IMR-90 (cell line): ENCODE measurements around the gene KLHL11. TPM values are rescaled to one million over a fixed set of nuclear protein-coding genes. Genes with fewer than 3 reads are reported as not detected.

Experiments
- ATAC-seq: fragments of 200-7000 bp; cut with Tn5 transposase; 2 replicates; pipeline ENCODE4 v1.9.1; 2020; ENCODE audit warnings: low read depth, mild to moderate bottlenecking, moderate library complexity
- BruUV-seq: library from RNA; stranded (reverse); fragments of 400-500 nt; replicated peaks from 2 replicates; lab custom pipeline; 2021; lab: Mats Ljungman, UMichigan
- CTCF ChIA-PET: fragments of 300-600 bp; formaldehyde crosslinking; extraction: SDS; loops from one replicate; lab custom pipeline; 2021; ENCODE audit warnings: antibody characterized with exemption; lab: Yijun Ruan, JAX
- POLR2A ChIA-PET: fragments of 300-600 bp; sonication (Branson Sonifier 250); formaldehyde crosslinking; loops from one replicate; lab custom pipeline; 2022; ENCODE audit warnings: antibody characterized with exemption; ENCODE audit not compliant: unreplicated experiment; lab: Charles Lee
- DNase-seq: peaks from one replicate; pipeline ENCODE4 v3.0.0; 2013
- H2AFZ ChIP-seq: replicated peaks from 2 replicates; pipeline ENCODE3; 2013; ENCODE audit warnings: low read length, mild to moderate bottlenecking; ENCODE audit not compliant: poor library complexity
- H2AK5ac ChIP-seq: 2 replicates; pipeline ENCODE4 v1.6.1; 2013; ENCODE audit warnings: low read depth, low read length, inconsistent platforms
- H2AK9ac ChIP-seq: replicated peaks from 2 replicates; pipeline ENCODE3; 2013; ENCODE audit warnings: mild to moderate bottlenecking, low read depth, low read length, moderate library complexity; ENCODE audit not compliant: poor library complexity
- H2BK120ac ChIP-seq: 2 replicates; pipeline ENCODE4 v1.6.1; 2013; ENCODE audit warnings: low read depth, low read length, inconsistent platforms
- H2BK15ac ChIP-seq: 3 replicates; pipeline ENCODE4 v1.6.1; 2013; ENCODE audit warnings: low read depth, low read length, inconsistent platforms
- H2BK20ac ChIP-seq: 2 replicates; pipeline ENCODE4 v1.6.1; 2013; ENCODE audit warnings: low read depth, mild to moderate bottlenecking, inconsistent platforms, low read length, moderate library complexity
- H2BK5ac ChIP-seq: 2 replicates; pipeline ENCODE4 v1.6.1; 2013; ENCODE audit warnings: mild to moderate bottlenecking, low read depth, low read length, inconsistent platforms; ENCODE audit not compliant: poor library complexity, severe bottlenecking
- H3K14ac ChIP-seq: replicated peaks from 2 replicates; pipeline ENCODE4 v1.6.1; 2013; ENCODE audit warnings: low read depth, low read length, inconsistent platforms
- H3K18ac ChIP-seq: 2 replicates; pipeline ENCODE4 v1.6.1; 2013; ENCODE audit warnings: low read depth, low read length, control low read depth
- H3K23ac ChIP-seq: 2 replicates; pipeline ENCODE4 v1.6.1; 2013; ENCODE audit warnings: low read depth, low read length, inconsistent platforms
- H3K27ac ChIP-seq: 2 replicates; pipeline ENCODE4 v1.5.1; 2013; ENCODE audit warnings: mild to moderate bottlenecking, control low read depth, low read length; ENCODE audit not compliant: insufficient read depth
- H3K27me3 ChIP-seq: 2 replicates; pipeline ENCODE4 v1.6.1; 2013; ENCODE audit warnings: low read length; ENCODE audit not compliant: control insufficient read depth, insufficient read depth
- H3K36me3 ChIP-seq: 2 replicates; pipeline ENCODE4 v1.6.1; 2013; ENCODE audit warnings: low read length, mixed read lengths; ENCODE audit not compliant: control insufficient read depth, insufficient read depth
- H3K4ac ChIP-seq: 2 replicates; pipeline ENCODE4 v1.6.1; 2013; ENCODE audit warnings: low read depth, low read length, inconsistent platforms
- H3K4me1 ChIP-seq: 2 replicates; pipeline ENCODE4 v1.6.1; 2013; ENCODE audit warnings: low read length, mixed read lengths; ENCODE audit not compliant: control insufficient read depth, insufficient read depth
- H3K4me2 ChIP-seq: 2 replicates; pipeline ENCODE4 v1.6.1; 2013; ENCODE audit warnings: low read depth, mild to moderate bottlenecking, control low read depth, low read length, moderate library complexity
- H3K4me3 ChIP-seq: 2 replicates; pipeline ENCODE4 v1.5.1; 2013; ENCODE audit warnings: low read depth, mild to moderate bottlenecking, control low read depth, low read length, moderate library complexity; ENCODE audit not compliant: insufficient read depth
- H3K56ac ChIP-seq: 2 replicates; pipeline ENCODE4 v1.6.1; 2013; ENCODE audit warnings: low read length, inconsistent platforms; ENCODE audit not compliant: insufficient read depth; ENCODE audit errors: extremely low read depth
- H3K79me1 ChIP-seq, 2 experiments: 2 replicates each; pipeline ENCODE4 v1.6.1; 2013; ENCODE audit warnings: low read length in 2 of 2, inconsistent platforms in 1 of 2, low read depth in 1 of 2
- H3K9ac ChIP-seq: 2 replicates; pipeline ENCODE4 v1.6.1; 2013; ENCODE audit warnings: low read depth, low read length, control low read depth
- H3K9me1 ChIP-seq: 2 replicates; pipeline ENCODE4 v1.6.1; 2013; ENCODE audit warnings: low read length, inconsistent platforms; ENCODE audit not compliant: insufficient read depth
- H3K9me3 ChIP-seq: 2 replicates; pipeline ENCODE4 v1.6.1; 2013; ENCODE audit warnings: low read length; ENCODE audit not compliant: control insufficient read depth, insufficient read depth
- H4K20me1 ChIP-seq: 2 replicates; pipeline ENCODE4 v1.6.1; 2013; ENCODE audit warnings: low read length, inconsistent platforms; ENCODE audit not compliant: insufficient read depth
- H4K5ac ChIP-seq: 2 replicates; pipeline ENCODE4 v1.6.1; 2013; ENCODE audit warnings: mild to moderate bottlenecking, low read depth, low read length, control low read depth
- H4K8ac ChIP-seq, 2 experiments: 2 replicates each; pipeline ENCODE4 v1.6.1; 2013; ENCODE audit warnings: low read depth in 2 of 2, low read length in 2 of 2, control low read depth in 1 of 2, inconsistent platforms in 1 of 2
- H4K91ac ChIP-seq: 2 replicates; pipeline ENCODE4 v1.6.1; 2013; ENCODE audit warnings: low read depth, low read length, inconsistent platforms; ENCODE audit not compliant: insufficient read depth
- BHLHE40 ChIP-seq: fragments of 150-350 bp; IDR thresholded peaks from 2 replicates; pipeline ENCODE4 v1.6.1; 2016; ENCODE audit warnings: mild to moderate bottlenecking, low read depth, low read length
- CEBPB ChIP-seq: IDR thresholded peaks from 2 replicates; pipeline ENCODE4 v1.6.1; 2012; ENCODE audit warnings: low read depth, low read length, improper control_type of control experiment
- CTCF ChIP-seq: conservative IDR thresholded peaks from 2 replicates; pipeline ENCODE4 v1.5.1; 2012; ENCODE audit warnings: mild to moderate bottlenecking, low read depth, low read length, improper control_type of control experiment
- FOS ChIP-seq: fragments of 150-350 bp; IDR thresholded peaks from 2 replicates; pipeline ENCODE4 v1.6.1; 2016; ENCODE audit warnings: low read depth, low read length
- MAFK ChIP-seq: IDR thresholded peaks from 2 replicates; pipeline ENCODE4 v1.6.1; 2012; ENCODE audit warnings: low read depth, low read length, improper control_type of control experiment
- MAZ ChIP-seq: IDR thresholded peaks from 2 replicates; pipeline ENCODE4 v1.6.1; 2012; ENCODE audit warnings: low read depth, mild to moderate bottlenecking, low read length, improper control_type of control experiment, moderate library complexity, borderline replicate concordance
- MXI1 ChIP-seq: IDR thresholded peaks from 2 replicates; pipeline ENCODE4 v1.6.1; 2012; ENCODE audit warnings: low read depth, mild to moderate bottlenecking, low read length, moderate library complexity, borderline replicate concordance
- NFE2L2 ChIP-seq: fragments of 150-350 bp; IDR thresholded peaks from 2 replicates; pipeline ENCODE4 v1.6.1; 2016; ENCODE audit warnings: low read depth, mild to moderate bottlenecking, low read length
- POLR2A ChIP-seq: IDR thresholded peaks from 2 replicates; pipeline ENCODE4 v1.6.1; 2012; ENCODE audit warnings: mild to moderate bottlenecking, low read depth, low read length
- RAD21 ChIP-seq: IDR thresholded peaks from 2 replicates; pipeline ENCODE4 v1.6.1; 2012; ENCODE audit warnings: low read length, improper control_type of control experiment
- SMC3 ChIP-seq: fragments of 150-350 bp; IDR thresholded peaks from 2 replicates; pipeline ENCODE4 v1.6.1; 2016; ENCODE audit warnings: low read depth, mild to moderate bottlenecking, antibody characterized with exemption, low read length, moderate library complexity
- USF2 ChIP-seq: fragments of 150-350 bp; IDR thresholded peaks from 2 replicates; pipeline ENCODE4 v1.6.1; 2017; ENCODE audit warnings: mild to moderate bottlenecking, antibody characterized with exemption, low read length, low read depth
- WGBS, 2 experiments: methylation state at CpG; one replicate each; pipeline versions ENCODE4 v1.1.5 to v1.1.7; 2013; ENCODE audit warnings: missing lambda C conversion rate in 2 of 2; ENCODE audit not compliant: insufficient read length in 1 of 2; ENCODE audit errors: extremely low coverage in 2 of 2; 5-methylcytosine and 5-hydroxymethylcytosine counted together
- dilution Hi-C: fragments of 300-500 bp; cut with HindIII; formaldehyde crosslinking; loops from one replicate; pipeline ENCODE4 v1.14.3; 2018; ENCODE audit warnings: low sequenced_read_pairs; ENCODE audit not compliant: unreplicated experiment
- in situ Hi-C: fragments of 300-500 bp; cut with MboI; formaldehyde crosslinking; loops from 3 replicates; pipeline ENCODE4 v1.14.3; 2019; ENCODE audit warnings: low sequenced_read_pairs, inconsistent platforms, mixed read lengths
- intact Hi-C: fragments of 100-400 bp; cut with micrococcal nuclease; formaldehyde crosslinking; loops from 2 replicates; pipeline ENCODE4 v1.10.0; 2022
- polyA plus RNA-seq, 3 experiments: library from polyadenylated mRNA; depleted of rRNA; stranded (reverse); fragments of >200 nt; gene quantifications; 2 replicates each; pipeline ENCODE4 v1.2.3, GENCODE V29; 2012; ENCODE audit warnings: low replicate concordance in 1 of 3
- total RNA-seq: library from RNA; depleted of rRNA; stranded (reverse); fragments of >200 nt; gene quantifications from 2 replicates; pipeline ENCODE4 v1.2.3, GENCODE V29; 2012

The KLHL11 gene
- total and polyA plus RNA-seq, 2 of the 4 experiments (the other 2 are of a cell fraction) = 4.1 to 38.5 TPM

GRCh38 chr17:41910701-41911391, 45.6 kb upstream of the KLHL11 start:
- peak overlapping the region; percentile 92 for H3K4ac ChIP-seq
- H3K36me3 ChIP-seq = peaks cover 62% of the 10 kb centered on the region
- 3% methylated on average over 7 of the region's 13 CpGs; no CpG with 5 or more reads in 1 of the 2 experiments for WGBS, 2 experiments
- H2AFZ ChIP-seq = peak overlapping the region; percentile 62
- 0 out of 2 replicates have a peak, but pooled peaks have one; percentile 15 for TF ChIP-seq CEBPB
- TF ChIP-seq MXI1 = peak; percentile 54; the same call in 1 of the 2 replicates
- peak; percentile 80; the same call in 1 of the 2 replicates for TF ChIP-seq MAZ
- TF ChIP-seq RAD21 = no peak
- peak; percentile 12; the same call in 1 of the 2 replicates for TF ChIP-seq SMC3
- TF ChIP-seq USF2 = no peak
- peak; percentile 63; the same call in 1 of the 2 replicates for TF ChIP-seq POLR2A
- TF ChIP-seq CTCF = peak; percentile 13; the same call in 1 of the 2 replicates
- TF ChIP-seq FOS = peak; percentile 95
- no peak for TF ChIP-seq BHLHE40
- peak; percentile 70; the same call in 1 of the 2 replicates for TF ChIP-seq NFE2L2
- peak; percentile 76 for TF ChIP-seq MAFK
- H2BK15ac ChIP-seq = peak overlapping the region; percentile 62; the same call in 2 of the 3 replicates
- peak overlapping the region; percentile 49 for H3K9ac ChIP-seq
- peaks cover 47% of the 10 kb centered on the region for H3K4me1 ChIP-seq
- peak overlapping the region; percentile 98 for H2BK5ac ChIP-seq
- in situ Hi-C loops = no loop called here
- peak overlapping the region; percentile 87 for H3K14ac ChIP-seq
- H4K91ac ChIP-seq = peak overlapping the region; percentile 87
- peaks cover 64% of the 10 kb centered on the region for H3K9me1 ChIP-seq
- no peak overlapping the region for H3K4me3 ChIP-seq
- H4K5ac ChIP-seq = peak overlapping the region; percentile 62
- ATAC-seq = peak; percentile 83
- H3K18ac ChIP-seq = peak overlapping the region; percentile 58
- H2AK5ac ChIP-seq = peak overlapping the region; percentile 96
- ChIA-PET CTCF (no interaction called here), POLR2A (no interaction called here)
- H3K79me1 ChIP-seq = peaks cover 52 to 93% of the 10 kb centered on the region in 2 experiments
- peak overlapping the region; percentile 68; the same call in 1 of the 2 replicates for H3K56ac ChIP-seq
- H3K9me3 ChIP-seq = no peaks in the 10 kb centered on the region
- peaks cover 69% of the 10 kb centered on the region for H4K20me1 ChIP-seq
- BruUV-seq = no TSS peak
- peak overlapping the region; percentile 87 for H2BK120ac ChIP-seq
- peak overlapping the region; percentile 35 for H3K4me2 ChIP-seq
- no peaks in the 10 kb centered on the region for H3K27me3 ChIP-seq
- H2BK20ac ChIP-seq = peak overlapping the region; percentile 86
- peak; percentile 99 for DNase-seq
- peak overlapping the region; percentile 84 to 86 for H4K8ac ChIP-seq
- dilution Hi-C loops = no loop called here
- H2AK9ac ChIP-seq = peak overlapping the region; percentile 82
- peak overlapping the region; percentile 92 for H3K27ac ChIP-seq
- H3K23ac ChIP-seq = peak overlapping the region; percentile 76; the same call in 1 of the 2 replicates
- intact Hi-C loops = loop anchor here (1.0 kb wide), 1 partner anchor 8 kb away; no protein-coding TSS in a partner anchor
